Coronary artery (tissue), 2 donors: ENCODE measurements around the gene CDK10.
A peak's percentile ranks its signal among the peaks of the same experiment; 100 is the strongest.

ENCODE experiments used
- DNase-seq: peaks from one replicate; pipeline ENCODE4 v3.0.0-alpha.2; 2017; ENCODE audit warnings: low spot score
- H3K27ac ChIP-seq, 2 donors: fragments of 200-600 bp; sonication (generic); one replicate each; pipeline ENCODE4 v1.5.1; 2016 to 2019
- H3K4me3 ChIP-seq: fragments of 200-600 bp; sonication (generic); 2 replicates; pipeline ENCODE4 v1.5.1; 2016; ENCODE audit warnings: mild to moderate bottlenecking, moderate library complexity
- TF ChIP-seq, protein P1 (sequence below): fragments of 200-600 bp; sonication (generic); IDR thresholded peaks from one replicate; pipeline ENCODE4 v1.5.1; 2019; ENCODE audit warnings: antibody characterized with exemption

Gene CDK10

DNA sequence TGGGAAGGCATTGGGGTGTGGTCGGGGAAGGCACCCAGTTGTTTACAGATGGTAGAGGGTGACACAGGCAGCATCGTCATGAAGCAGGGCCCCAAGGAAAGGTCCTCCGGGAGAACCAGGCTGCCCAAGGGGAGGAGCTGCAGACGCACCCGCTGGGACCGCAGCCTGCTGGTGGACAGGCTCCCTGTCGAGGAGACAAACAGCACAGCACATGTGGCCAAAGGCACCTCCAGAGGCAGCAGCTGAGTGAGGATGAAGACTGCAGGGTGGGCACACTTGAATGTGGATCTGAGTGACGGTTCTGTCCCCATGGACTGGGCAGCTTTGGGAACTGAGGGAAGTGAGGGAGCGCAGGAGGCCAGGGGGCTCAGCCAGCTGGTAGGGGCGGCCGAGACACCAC, 41.4 kb upstream of the CDK10 start:
- no peak for DNase-seq
- TF ChIP-seq, protein P1, sequence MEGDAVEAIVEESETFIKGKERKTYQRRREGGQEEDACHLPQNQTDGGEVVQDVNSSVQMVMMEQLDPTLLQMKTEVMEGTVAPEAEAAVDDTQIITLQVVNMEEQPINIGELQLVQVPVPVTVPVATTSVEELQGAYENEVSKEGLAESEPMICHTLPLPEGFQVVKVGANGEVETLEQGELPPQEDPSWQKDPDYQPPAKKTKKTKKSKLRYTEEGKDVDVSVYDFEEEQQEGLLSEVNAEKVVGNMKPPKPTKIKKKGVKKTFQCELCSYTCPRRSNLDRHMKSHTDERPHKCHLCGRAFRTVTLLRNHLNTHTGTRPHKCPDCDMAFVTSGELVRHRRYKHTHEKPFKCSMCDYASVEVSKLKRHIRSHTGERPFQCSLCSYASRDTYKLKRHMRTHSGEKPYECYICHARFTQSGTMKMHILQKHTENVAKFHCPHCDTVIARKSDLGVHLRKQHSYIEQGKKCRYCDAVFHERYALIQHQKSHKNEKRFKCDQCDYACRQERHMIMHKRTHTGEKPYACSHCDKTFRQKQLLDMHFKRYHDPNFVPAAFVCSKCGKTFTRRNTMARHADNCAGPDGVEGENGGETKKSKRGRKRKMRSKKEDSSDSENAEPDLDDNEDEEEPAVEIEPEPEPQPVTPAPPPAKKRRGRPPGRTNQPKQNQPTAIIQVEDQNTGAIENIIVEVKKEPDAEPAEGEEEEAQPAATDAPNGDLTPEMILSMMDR: no peak
- Histone ChIP-seq H3K4me3 (no peak overlapping the region), H3K27ac (no peak overlapping the region)

DNA sequence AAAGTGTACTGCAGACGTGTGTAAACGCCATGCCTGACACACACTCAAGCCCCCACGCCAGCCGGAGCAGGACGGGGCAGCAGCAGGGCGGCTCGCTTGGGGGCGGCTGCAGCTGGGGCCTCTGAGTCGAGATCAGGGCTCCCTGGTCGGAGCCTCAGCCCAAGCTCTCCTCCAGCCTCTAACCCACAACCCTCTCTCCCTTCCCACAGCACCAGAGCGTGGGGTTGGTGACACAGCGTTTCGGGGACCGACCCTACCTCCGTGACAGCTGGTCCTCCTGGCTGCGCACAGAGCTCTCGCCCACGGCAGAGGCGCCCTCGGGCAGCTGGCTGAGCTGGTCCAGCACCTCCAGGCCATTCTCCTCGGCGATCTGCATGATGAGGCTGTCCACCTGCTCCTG, 40.2 kb upstream of the CDK10 start:
- TF ChIP-seq, protein P1: no peak
- H3K27ac ChIP-seq: no peak overlapping the region
- no peak overlapping the region for H3K4me3 ChIP-seq
- DNase-seq: no peak

DNA sequence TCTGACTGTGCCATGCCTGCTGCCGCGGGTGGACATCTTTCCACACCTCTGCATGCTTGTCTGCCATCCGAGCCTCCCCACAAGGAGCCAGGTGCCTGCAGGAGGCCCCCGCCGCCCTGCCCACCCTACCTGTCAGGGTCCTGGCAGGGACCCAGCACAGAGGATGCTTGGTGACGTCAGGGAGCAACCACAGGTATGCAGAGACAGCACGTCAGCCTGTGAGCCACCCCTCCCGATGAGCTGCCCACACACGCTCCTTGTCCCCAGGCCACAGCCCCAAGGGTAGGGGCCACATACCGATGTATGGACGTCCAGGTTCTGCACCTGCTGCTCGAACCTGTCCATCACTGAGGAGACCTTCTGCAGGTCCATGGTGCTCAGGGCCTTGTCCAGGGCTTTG, 39.6 kb upstream of the CDK10 start:
- Histone ChIP-seq H3K27ac (no peak overlapping the region), H3K4me3 (no peak overlapping the region)
- TF ChIP-seq, protein P1: no peak
- DNase-seq: no peak

DNA sequence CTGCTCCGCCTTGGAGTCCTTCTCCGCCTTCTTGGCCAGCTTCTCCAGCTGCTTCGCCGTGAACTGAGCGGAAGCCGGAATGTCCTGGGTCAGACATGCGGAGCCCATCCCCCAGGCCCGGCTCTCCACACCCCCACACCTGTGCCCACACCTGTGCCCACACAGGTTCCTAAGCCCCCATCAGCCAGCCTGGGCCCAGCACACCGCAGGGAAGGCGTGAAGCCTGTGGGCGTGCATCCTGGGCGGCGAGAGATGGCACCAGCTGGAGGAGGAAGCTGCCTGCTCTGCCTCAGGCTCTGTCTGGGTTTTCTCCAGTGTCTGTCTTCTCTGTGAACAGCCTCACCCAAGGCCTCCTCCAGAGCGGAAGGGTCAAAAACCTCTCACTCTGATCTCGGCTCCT, 34.9 kb upstream of the CDK10 start:
- H3K4me3 ChIP-seq: no peak overlapping the region
- H3K27ac ChIP-seq: no peak overlapping the region
- DNase-seq: no peak
- TF ChIP-seq, protein P1: no peak

DNA sequence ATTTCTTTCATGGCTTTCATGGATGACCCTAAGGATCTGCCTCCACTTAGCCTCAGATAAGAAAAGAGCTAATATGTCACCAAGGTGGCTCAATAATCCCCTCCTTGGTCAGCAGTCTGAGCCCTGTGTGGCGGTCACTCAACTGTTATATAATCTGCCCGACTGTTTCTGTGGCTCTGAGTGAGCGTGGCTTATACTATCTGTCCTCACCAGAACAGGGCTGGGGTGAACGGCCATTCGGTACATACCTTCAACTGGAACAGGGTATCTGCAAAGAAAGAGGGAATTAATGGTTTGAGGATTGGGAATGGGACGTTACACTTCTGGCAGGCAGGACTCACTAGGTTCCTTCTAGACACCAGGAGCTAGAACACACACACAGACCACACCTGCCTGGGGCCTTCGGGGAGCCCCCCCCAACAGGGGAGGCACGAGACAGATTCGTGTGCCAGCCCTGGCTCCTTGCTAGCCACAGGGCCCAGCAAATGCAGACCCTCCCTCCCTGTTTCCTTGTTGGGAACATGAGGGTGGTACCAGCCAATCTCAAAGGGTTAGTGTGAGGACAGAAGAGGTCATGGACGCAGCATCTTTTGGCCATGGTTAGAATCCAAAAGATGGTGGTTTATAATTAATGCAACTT, 32.7 kb upstream of the CDK10 start:
- no peak overlapping the region for H3K27ac ChIP-seq
- DNase-seq: no peak
- H3K4me3 ChIP-seq: no peak overlapping the region
- TF ChIP-seq, protein P1: no peak

DNA sequence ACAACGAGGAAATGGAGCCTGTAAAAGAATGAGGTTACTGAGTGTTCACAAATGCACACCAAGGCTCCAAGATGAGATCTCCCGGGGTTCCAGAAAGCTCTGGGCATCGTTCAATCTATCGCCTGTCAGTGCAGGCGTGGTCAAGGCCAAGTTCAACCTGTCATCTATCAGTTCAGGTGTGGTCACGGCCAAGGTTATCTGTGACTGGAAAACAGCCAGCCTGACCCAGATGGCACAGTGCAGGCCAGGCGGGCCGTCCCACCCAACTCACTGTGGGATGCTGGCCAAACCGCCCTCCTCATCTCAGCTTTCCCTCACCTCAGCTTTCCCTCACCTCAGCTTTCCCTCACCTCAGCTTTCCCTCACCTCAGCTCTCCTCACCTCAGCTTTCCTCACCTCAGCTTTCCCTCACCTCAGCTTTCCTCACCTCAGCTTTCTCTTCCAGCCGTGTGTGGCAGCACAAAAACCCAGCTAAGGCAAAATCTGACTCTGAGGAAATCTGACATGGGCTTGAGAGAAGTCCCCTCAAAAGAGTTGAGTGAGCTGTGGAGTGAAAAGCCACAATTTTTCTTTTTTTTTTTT, 31.3 kb upstream of the CDK10 start:
- TF ChIP-seq, protein P1: no peak
- H3K4me3 ChIP-seq: no peak overlapping the region
- no peak for DNase-seq
- H3K27ac ChIP-seq: no peak overlapping the region

DNA sequence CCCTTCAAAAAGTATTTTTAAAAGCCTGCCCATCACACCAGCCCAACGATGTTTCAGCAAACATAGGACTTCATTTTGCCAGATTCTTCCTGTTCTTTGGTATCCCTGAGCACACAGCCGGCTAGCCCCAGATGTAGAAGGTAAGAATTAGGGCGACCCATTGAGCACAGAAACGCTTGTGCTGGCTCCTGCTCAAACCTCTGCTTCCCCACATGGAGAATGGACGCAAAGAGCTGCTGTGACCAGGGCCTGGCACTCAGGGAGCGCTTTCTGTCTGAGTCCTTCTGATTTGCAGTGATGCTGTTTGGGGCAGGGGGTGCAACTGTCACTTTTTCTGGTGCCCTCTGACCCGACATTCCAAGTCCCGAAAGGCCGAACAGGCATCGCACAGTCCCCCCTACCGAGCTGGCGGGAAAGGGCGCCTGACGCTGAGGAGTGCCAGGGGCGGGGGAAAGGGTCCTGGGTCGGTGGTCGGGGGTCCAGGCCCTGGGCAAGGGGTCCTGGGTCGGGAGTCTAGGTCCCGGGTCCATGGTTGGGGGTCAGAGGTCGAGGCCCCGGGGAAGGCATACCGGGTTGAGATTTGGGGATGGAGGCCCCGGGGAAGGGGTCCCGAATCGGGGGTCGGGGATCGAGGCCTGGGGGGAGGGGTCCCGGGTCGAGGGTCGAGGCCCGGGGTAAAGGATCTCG, 29.9 kb upstream of the CDK10 start:
- Histone ChIP-seq H3K4me3 (peak overlapping the region; percentile 85), H3K27ac (peak overlapping the region; percentile 64 to 86)
- TF ChIP-seq, protein P1: no peak
- no peak for DNase-seq
